Thoracic aorta (tissue), 2 donors: ENCODE data around the gene STUM. TPM values are rescaled to one million over a fixed set of nuclear protein-coding genes. Genes with fewer than 3 reads are reported as not detected.

Source experiments
- ATAC-seq: fragments of 150-250 bp; one replicate; pipeline ENCODE4 v1.8.0; 2017; ENCODE audit warnings: low read depth; ENCODE audit not compliant: insufficient number of reproducible peaks, low FRiP score
- DNase-seq: peaks from one replicate; pipeline ENCODE4 v3.0.0-alpha.2; 2020; ENCODE audit warnings: low spot score
- H3K27ac ChIP-seq, 2 donors: fragments of 200-600 bp; sonication (generic); 1 replicate in 1 of 2; 2 replicates in 1 of 2; pipeline ENCODE4 v1.5.1; 2016; ENCODE audit warnings: mild to moderate bottlenecking in 2 of 2, moderate library complexity in 2 of 2
- H3K27me3 ChIP-seq: fragments of 200-600 bp; sonication (generic); replicated peaks from 2 replicates; pipeline ENCODE4 v1.6.0; 2016; ENCODE audit warnings: mild to moderate bottlenecking; ENCODE audit not compliant: insufficient read depth
- H3K36me3 ChIP-seq: fragments of 200-600 bp; sonication (generic); one replicate; pipeline ENCODE4 v1.5.1; 2016
- H3K4me1 ChIP-seq, 2 donors: fragments of 200-600 bp; sonication (generic); 1 replicate in 1 of 2; 2 replicates in 1 of 2; pipeline versions ENCODE4 v1.5.1 to v1.6.0; 2016; ENCODE audit warnings: low read depth in 2 of 2, mild to moderate bottlenecking in 1 of 2; ENCODE audit not compliant: control insufficient read depth in 1 of 2
- H3K4me3 ChIP-seq: fragments of 200-600 bp; sonication (generic); 2 replicates; pipeline ENCODE4 v1.5.1; 2016; ENCODE audit warnings: mild to moderate bottlenecking
- H3K9me3 ChIP-seq: fragments of 200-600 bp; sonication (generic); 2 replicates; pipeline ENCODE4 v1.5.1; 2016
- total RNA-seq, 2 donors: library from RNA; depleted of rRNA; stranded (reverse); fragments of >200 nt; gene quantifications; one replicate each; pipeline versions ENCODE4 v1.1.0 to v1.2.3, GENCODE V29; 2016
- TF ChIP-seq, protein P1 (sequence below): fragments of 200-600 bp; sonication (generic); IDR thresholded peaks from one replicate; pipeline ENCODE4 v1.5.1; 2019; ENCODE audit warnings: antibody characterized with exemption

Gene STUM
- total RNA-seq, 2 donors from 2014 or later: 0.41 to 1.6 TPM

- H3K27ac ChIP-seq: no peak overlapping the region
- H3K4me1 ChIP-seq: peaks cover 14 to 19% of the 10 kb centered on the region in 2 donors
- H3K4me3 ChIP-seq: no peak overlapping the region
- DNase-seq: no peak
- H3K27me3 ChIP-seq: no peaks in the 10 kb centered on the region
- no peak for ATAC-seq
- no peaks in the 10 kb centered on the region for H3K36me3 ChIP-seq
- TF ChIP-seq, protein P1, sequence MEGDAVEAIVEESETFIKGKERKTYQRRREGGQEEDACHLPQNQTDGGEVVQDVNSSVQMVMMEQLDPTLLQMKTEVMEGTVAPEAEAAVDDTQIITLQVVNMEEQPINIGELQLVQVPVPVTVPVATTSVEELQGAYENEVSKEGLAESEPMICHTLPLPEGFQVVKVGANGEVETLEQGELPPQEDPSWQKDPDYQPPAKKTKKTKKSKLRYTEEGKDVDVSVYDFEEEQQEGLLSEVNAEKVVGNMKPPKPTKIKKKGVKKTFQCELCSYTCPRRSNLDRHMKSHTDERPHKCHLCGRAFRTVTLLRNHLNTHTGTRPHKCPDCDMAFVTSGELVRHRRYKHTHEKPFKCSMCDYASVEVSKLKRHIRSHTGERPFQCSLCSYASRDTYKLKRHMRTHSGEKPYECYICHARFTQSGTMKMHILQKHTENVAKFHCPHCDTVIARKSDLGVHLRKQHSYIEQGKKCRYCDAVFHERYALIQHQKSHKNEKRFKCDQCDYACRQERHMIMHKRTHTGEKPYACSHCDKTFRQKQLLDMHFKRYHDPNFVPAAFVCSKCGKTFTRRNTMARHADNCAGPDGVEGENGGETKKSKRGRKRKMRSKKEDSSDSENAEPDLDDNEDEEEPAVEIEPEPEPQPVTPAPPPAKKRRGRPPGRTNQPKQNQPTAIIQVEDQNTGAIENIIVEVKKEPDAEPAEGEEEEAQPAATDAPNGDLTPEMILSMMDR: no peak
- H3K9me3 ChIP-seq: no peaks in the 10 kb centered on the region
Measured at GRCh38 chr1:226601456-226601855, 52.9 kb downstream of the STUM start.

GRCh38 chr1:226602186-226603021, 53.8 kb downstream of the STUM start:
- Histone ChIP-seq H3K27me3 (no peaks in the 10 kb centered on the region), H3K27ac (peak overlapping the region; percentile 25 to 60), H3K4me1 (peaks cover 14 to 19% of the 10 kb centered on the region in 2 donors), H3K9me3 (no peaks in the 10 kb centered on the region), H3K4me3 (peak overlapping the region; percentile 38), H3K36me3 (no peaks in the 10 kb centered on the region)
- DNase-seq (no peak), ATAC-seq (no peak)
- TF ChIP-seq, protein P1: no peak

- H3K27me3 ChIP-seq: no peaks in the 10 kb centered on the region
- ATAC-seq (no peak), DNase-seq (no peak)
- no peaks in the 10 kb centered on the region for H3K9me3 ChIP-seq
- peak overlapping the region; percentile 38 for H3K4me3 ChIP-seq
- H3K36me3 ChIP-seq: no peaks in the 10 kb centered on the region
- TF ChIP-seq, protein P1: no peak
- H3K4me1 ChIP-seq: peaks cover 14 to 19% of the 10 kb centered on the region in 2 donors
- H3K27ac ChIP-seq: peak overlapping the region; percentile 25 to 60
Measured at GRCh38 chr1:226603022-226603857, 54.7 kb downstream of the STUM start.

GRCh38 chr1:226603858-226604559, 55.4 kb downstream of the STUM start:
- DNase-seq (no peak), ATAC-seq (no peak)
- Histone ChIP-seq H3K27ac (no peak overlapping the region), H3K4me1 (peaks cover 14 to 19% of the 10 kb centered on the region in 2 donors), H3K9me3 (no peaks in the 10 kb centered on the region), H3K36me3 (no peaks in the 10 kb centered on the region), H3K4me3 (no peak overlapping the region), H3K27me3 (no peaks in the 10 kb centered on the region)
- TF ChIP-seq, protein P1: no peak
